ENCODE results near the gene OMP. TPM values are rescaled to one million over a fixed set of nuclear protein-coding genes. Genes with fewer than 3 reads are reported as not detected.

OMP gene
- total and polyA plus RNA-seq, 2 donors (not counting 3 experiments of a cell fraction or from before 2014, with no cell fraction given), result 0.80 TPM; not detected in 1

GRCh38 chr11:77104727-77105126, 2.1 kb downstream of the OMP start:
- intact Hi-C loops (cut with micrococcal nuclease), result no loop called here
- DNase-seq (ENCODE audit: low read depth, low spot score) (no peak), FAIRE-seq (no peak)
- Histone ChIP-seq H3K9ac (replicated peaks; ENCODE audit: extremely low read depth, insufficient read depth, low read length) (no peak overlapping the region), H3K36me3 (ENCODE audit: control insufficient read depth in 2 of 2, extremely low read depth in 1 of 2, insufficient read depth in 2 of 2, low read length in 2 of 2) (no peaks in the 10 kb centered on the region), H2AFZ (ENCODE audit: low read depth, low read length) (no peak overlapping the region), H4K20me1 (replicated peaks; ENCODE audit: control insufficient read depth, extremely low read depth, insufficient read depth, low read length) (no peaks in the 10 kb centered on the region), H3K4me1 (ENCODE audit: control insufficient read depth, extremely low read depth, insufficient read depth, low read length) (peaks cover 17% of the 10 kb centered on the region), H3K9me3 (replicated peaks; ENCODE audit: control insufficient read depth, insufficient read depth, low read length) (no peaks in the 10 kb centered on the region), H3K27ac (ENCODE audit: insufficient read depth, low read depth, low read length) (no peak overlapping the region), H3K9me1 (replicated peaks; ENCODE audit: control insufficient read depth, extremely low read depth, insufficient read depth, low read length) (no peaks in the 10 kb centered on the region), H3K4me2 (ENCODE audit: insufficient read depth, low read length) (no peak overlapping the region), H3K79me2 (ENCODE audit: control insufficient read depth, insufficient read depth, low read length) (no peaks in the 10 kb centered on the region), H3K4me3 (replicated peaks in 1 of 3; ENCODE audit: insufficient read depth in 1 of 3, low read depth in 1 of 3, low read length in 3 of 3) (no peak overlapping the region), H3K27me3 (ENCODE audit: control insufficient read depth in 2 of 2, insufficient read depth in 2 of 2, low read length in 2 of 2) (no peaks in the 10 kb centered on the region)
- ChIA-PET POLR2A (interaction anchor here (0.6 kb wide), 1 partner anchor 93 kb away, joined by 4 read pairs; no protein-coding TSS in a partner anchor), CTCF (interaction anchor here (1.0 to 9.1 kb wide), 6 partner anchors 8 to 57 kb away, joined by 3 to 89 read pairs (median 4); no protein-coding TSS in a partner anchor)
- no peak for TF ChIP-seq EZH2 (IDR thresholded peaks at IDR 0.05; ENCODE audit: borderline replicate concordance, low read depth, low read length, severe bottlenecking)
- TF ChIP-seq GATA2 (IDR thresholded peaks at IDR 0.05; ENCODE audit: insufficient read depth, insufficient read length, low read depth, low read length), result no peak
- no peak for TF ChIP-seq JUN (IDR thresholded peaks at IDR 0.05; ENCODE audit: borderline replicate concordance, insufficient read depth, insufficient read length, low read depth)
- TF ChIP-seq POLR2AphosphoS5 (IDR thresholded peaks at IDR 0.05; ENCODE audit: insufficient read depth, low read depth, low read length), result no peak
- no peak for TF ChIP-seq MYC (IDR thresholded peaks at IDR 0.05; ENCODE audit: low read depth, low read length)
- TF ChIP-seq POLR2A (IDR thresholded peaks at IDR 0.05; ENCODE audit: low read depth, low read length), result no peak
- TF ChIP-seq CTCF (IDR thresholded peaks at IDR 0.05; ENCODE audit: extremely low read depth in 1 of 2, insufficient read depth in 1 of 2, low read depth in 1 of 2, low read length in 2 of 2), result no peak
- no peak for TF ChIP-seq FOS (IDR thresholded peaks at IDR 0.05; ENCODE audit: borderline replicate concordance, insufficient read depth, low read length)
- no peak for TF ChIP-seq MAX (IDR thresholded peaks at IDR 0.05; ENCODE audit: insufficient read depth, insufficient read length)
- dilution Hi-C loops (cut with MboI; ENCODE audit: extremely low pct_ligation_motif_present, low sequenced_read_pairs), result no loop called here
- BruUV-seq (replicated peaks), result no TSS peak

All from endothelial cell of umbilical vein (primary cell).